Activated T-cell treated with anti-CD3 and anti-CD28 coated beads, Interleukin-2, amount 50 U/mL, for 72 hours (primary cell): Measurements from ENCODE around the gene ERCC6L. TPM values are rescaled to one million over a fixed set of nuclear protein-coding genes. Genes with fewer than 3 reads are reported as not detected.

Experiments used
- ATAC-seq, 2 donors: fragments of 150-1000 bp; cut with Tn5 transposase; replicated peaks in 1 of 2; 2 replicates each; pipeline ENCODE4 v1.10.0; 2021; ENCODE audit warnings: moderate library complexity in 2 of 2, mild to moderate bottlenecking in 1 of 2
- DNase-seq, 2 donors: peaks; one replicate each; pipeline ENCODE4 v3.0.0; 2021 to 2022; ENCODE audit warnings: mixed read lengths in 1 of 2
- H3K27ac Mint-ChIP-seq: one replicate; pipeline ENCODE4 v1.8.0; 2022; ENCODE audit warnings: mild to moderate bottlenecking, moderate library complexity, mixed read lengths
- H3K27me3 Mint-ChIP-seq: one replicate; pipeline ENCODE4 v1.8.0; 2022; ENCODE audit warnings: low read depth, mixed read lengths
- H3K36me3 Mint-ChIP-seq, 2 donors: one replicate each; pipeline ENCODE4 v1.8.0; 2022; ENCODE audit warnings: mixed read lengths in 2 of 2, mild to moderate bottlenecking in 1 of 2; ENCODE audit not compliant: insufficient read depth in 2 of 2
- H3K4me1 Mint-ChIP-seq: one replicate; pipeline ENCODE4 v1.8.0; 2022; ENCODE audit warnings: low read depth, mixed read lengths
- H3K4me3 Mint-ChIP-seq, 2 donors: one replicate each; pipeline ENCODE4 v1.8.0; 2022; ENCODE audit warnings: mild to moderate bottlenecking in 2 of 2, mixed read lengths in 2 of 2, moderate library complexity in 2 of 2
- H3K9me3 Mint-ChIP-seq, 2 donors: one replicate each; pipeline ENCODE4 v1.8.0; 2022; ENCODE audit warnings: mixed read lengths in 2 of 2
- total RNA-seq, 2 donors: library from RNA; stranded (reverse); gene quantifications; one replicate each; pipeline ENCODE4 v1.2.3, GENCODE V29; 2022

The ERCC6L gene
- total RNA-seq, 2 donors from 2014 or later = 5.4 to 6.5 TPM

- no peak overlapping the region for H3K27ac Mint-ChIP-seq
- ATAC-seq (no peak), DNase-seq (no peak)
- H3K27me3 Mint-ChIP-seq = no peaks in the 10 kb centered on the region
- no peaks in the 10 kb centered on the region for H3K9me3 Mint-ChIP-seq
- H3K4me1 Mint-ChIP-seq = peaks cover 45% of the 10 kb centered on the region
- peaks cover 12 to 40% of the 10 kb centered on the region in 2 donors for H3K36me3 Mint-ChIP-seq
- H3K4me3 Mint-ChIP-seq = no peak overlapping the region
Measured at GRCh38 chrX:72268597-72269365, 30.0 kb upstream of the ERCC6L start.

GRCh38 chrX:72265263-72265662 is 26.4 kb upstream of the ERCC6L start:
- H3K4me3 Mint-ChIP-seq = no peak overlapping the region
- DNase-seq (no peak), ATAC-seq (no peak)
- no peaks in the 10 kb centered on the region for H3K9me3 Mint-ChIP-seq
- H3K27me3 Mint-ChIP-seq = no peaks in the 10 kb centered on the region
- no peak overlapping the region for H3K27ac Mint-ChIP-seq
- H3K36me3 Mint-ChIP-seq = peaks cover 4 to 18% of the 10 kb centered on the region in 2 donors
- peaks cover 13% of the 10 kb centered on the region for H3K4me1 Mint-ChIP-seq

- ATAC-seq (no peak), DNase-seq (no peak)
- H3K27me3 Mint-ChIP-seq = peaks cover 10% of the 10 kb centered on the region
- no peak overlapping the region for H3K4me3 Mint-ChIP-seq
- H3K36me3 Mint-ChIP-seq = peaks cover 0 to 1% of the 10 kb centered on the region in 2 donors
- H3K9me3 Mint-ChIP-seq = no peaks in the 10 kb centered on the region
- no peaks in the 10 kb centered on the region for H3K4me1 Mint-ChIP-seq
- H3K27ac Mint-ChIP-seq = no peak overlapping the region
Measured at GRCh38 chrX:72262077-72262476, 23.2 kb upstream of the ERCC6L start.

- H3K9me3 Mint-ChIP-seq = no peaks in the 10 kb centered on the region
- ATAC-seq (no peak), DNase-seq (no peak)
- no peaks in the 10 kb centered on the region for H3K4me1 Mint-ChIP-seq
- H3K4me3 Mint-ChIP-seq = no peak overlapping the region
- peaks cover 23% of the 10 kb centered on the region for H3K27me3 Mint-ChIP-seq
- no peak overlapping the region for H3K27ac Mint-ChIP-seq
- no peaks in the 10 kb centered on the region for H3K36me3 Mint-ChIP-seq
Measured at GRCh38 chrX:72260448-72260847, 21.6 kb upstream of the ERCC6L start.

- Mint-ChIP-seq H3K4me1 (peaks cover 6% of the 10 kb centered on the region), H3K27ac (no peak overlapping the region), H3K4me3 (no peak overlapping the region), H3K27me3 (peaks cover 37% of the 10 kb centered on the region), H3K36me3 (no peaks in the 10 kb centered on the region), H3K9me3 (no peaks in the 10 kb centered on the region)
- no peak for ATAC-seq
- no peak for DNase-seq
Measured at GRCh38 chrX:72258174-72258573, 19.3 kb upstream of the ERCC6L start.

- H3K36me3 Mint-ChIP-seq = no peaks in the 10 kb centered on the region
- peaks cover 41% of the 10 kb centered on the region for H3K27me3 Mint-ChIP-seq
- no peak overlapping the region for H3K4me3 Mint-ChIP-seq
- no peak for DNase-seq
- no peaks in the 10 kb centered on the region for H3K9me3 Mint-ChIP-seq
- peaks cover 6% of the 10 kb centered on the region for H3K4me1 Mint-ChIP-seq
- no peak for ATAC-seq
- H3K27ac Mint-ChIP-seq = no peak overlapping the region
Measured at GRCh38 chrX:72255864-72256263, 17.0 kb upstream of the ERCC6L start.

- H3K4me1 Mint-ChIP-seq = peaks cover 6% of the 10 kb centered on the region
- no peaks in the 10 kb centered on the region for H3K9me3 Mint-ChIP-seq
- H3K4me3 Mint-ChIP-seq = no peak overlapping the region
- no peaks in the 10 kb centered on the region for H3K36me3 Mint-ChIP-seq
- peaks cover 41% of the 10 kb centered on the region for H3K27me3 Mint-ChIP-seq
- H3K27ac Mint-ChIP-seq = no peak overlapping the region
- DNase-seq (no peak), ATAC-seq (no peak)
Measured at GRCh38 chrX:72255445-72255844, 16.6 kb upstream of the ERCC6L start.

GRCh38 chrX:72254816-72255215 is 16.0 kb upstream of the ERCC6L start:
- Mint-ChIP-seq H3K36me3 (no peaks in the 10 kb centered on the region), H3K27me3 (peaks cover 41% of the 10 kb centered on the region), H3K4me1 (peaks cover 6% of the 10 kb centered on the region), H3K4me3 (no peak overlapping the region), H3K27ac (no peak overlapping the region), H3K9me3 (no peaks in the 10 kb centered on the region)
- ATAC-seq = no peak
- DNase-seq = no peak

GRCh38 chrX:72253686-72254085 is 14.9 kb upstream of the ERCC6L start:
- no peaks in the 10 kb centered on the region for H3K9me3 Mint-ChIP-seq
- H3K36me3 Mint-ChIP-seq = no peaks in the 10 kb centered on the region

GRCh38 chrX:72247206-72247942 is 8.5 kb upstream of the ERCC6L start:
- H3K36me3 Mint-ChIP-seq = no peaks in the 10 kb centered on the region
- ATAC-seq (no peak), DNase-seq (no peak)
- H3K27ac Mint-ChIP-seq = no peak overlapping the region
- H3K9me3 Mint-ChIP-seq = no peaks in the 10 kb centered on the region
- H3K27me3 Mint-ChIP-seq = peaks cover 6% of the 10 kb centered on the region
- no peak overlapping the region for H3K4me3 Mint-ChIP-seq
- H3K4me1 Mint-ChIP-seq = peaks cover 8% of the 10 kb centered on the region

More at GRCh38 chrX:72253686-72254085, 14.9 kb upstream of the ERCC6L start:
- Mint-ChIP-seq H3K27me3 (peaks cover 41% of the 10 kb centered on the region), H3K4me1 (peaks cover 6% of the 10 kb centered on the region), H3K4me3 (no peak overlapping the region), H3K27ac (no peak overlapping the region)
- no peak for ATAC-seq
- DNase-seq = no peak

GRCh38 chrX:72245461-72246089 is 6.7 kb upstream of the ERCC6L start:
- no peaks in the 10 kb centered on the region for H3K9me3 Mint-ChIP-seq
- ATAC-seq (peak in 1 of 2 donors; percentile 62), DNase-seq (peak; percentile 37 to 48)
- H3K27ac Mint-ChIP-seq = no peak overlapping the region
- H3K4me3 Mint-ChIP-seq = no peak overlapping the region
- H3K4me1 Mint-ChIP-seq = peaks cover 8% of the 10 kb centered on the region
- H3K36me3 Mint-ChIP-seq = no peaks in the 10 kb centered on the region
- peaks cover 16% of the 10 kb centered on the region for H3K27me3 Mint-ChIP-seq

- Mint-ChIP-seq H3K9me3 (no peaks in the 10 kb centered on the region), H3K27ac (no peak overlapping the region), H3K4me1 (peaks cover 9% of the 10 kb centered on the region), H3K4me3 (no peak overlapping the region), H3K27me3 (peaks cover 16% of the 10 kb centered on the region), H3K36me3 (no peaks in the 10 kb centered on the region)
- ATAC-seq (no peak), DNase-seq (no peak)
Measured at GRCh38 chrX:72243472-72243871, 4.6 kb upstream of the ERCC6L start.

- ATAC-seq = no peak
- DNase-seq = no peak
- H3K4me3 Mint-ChIP-seq = no peak overlapping the region
- H3K4me1 Mint-ChIP-seq = peaks cover 23% of the 10 kb centered on the region
- peaks cover 16% of the 10 kb centered on the region for H3K27me3 Mint-ChIP-seq
- H3K9me3 Mint-ChIP-seq = no peaks in the 10 kb centered on the region
- H3K27ac Mint-ChIP-seq = no peak overlapping the region
- peaks cover 0 to 2% of the 10 kb centered on the region in 2 donors for H3K36me3 Mint-ChIP-seq
Measured at GRCh38 chrX:72240976-72241375, 2.1 kb upstream of the ERCC6L start.
